ENCODE results near the gene TRDMT1. TPM values are rescaled to one million over a fixed set of nuclear protein-coding genes. Genes with fewer than 3 reads are reported as not detected.

Gene TRDMT1
- total and polyA plus RNA-seq, 2 experiments from 2014 or later, result 3.9 to 10.1 TPM

GRCh38 chr10:17234431-17234945, 33.0 kb upstream of the TRDMT1 start:
- no peak for DNase-seq (ENCODE audit: low read depth in 1 of 2, low spot score in 1 of 2)
- no peak overlapping the region for H3K4me3 ChIP-seq
- peaks cover 64% of the 10 kb centered on the region for H3K36me3 ChIP-seq
- H3K27ac ChIP-seq, result no peak overlapping the region
- no peaks in the 10 kb centered on the region for H3K27me3 ChIP-seq
- H3K4me1 ChIP-seq (ENCODE audit: low read depth), result peaks cover 4% of the 10 kb centered on the region
- H3K9me3 ChIP-seq (ENCODE audit: low read depth), result no peaks in the 10 kb centered on the region
- TF ChIP-seq CTCF (IDR thresholded peaks at IDR 0.05; ENCODE audit: low read depth, low read length), result no peak

GRCh38 chr10:17233286-17233991, 32.0 kb upstream of the TRDMT1 start:
- Histone ChIP-seq H3K4me1 (ENCODE audit: low read depth) (peaks cover 4% of the 10 kb centered on the region), H3K36me3 (peaks cover 64% of the 10 kb centered on the region), H3K27ac (no peak overlapping the region), H3K27me3 (no peaks in the 10 kb centered on the region), H3K9me3 (ENCODE audit: low read depth) (no peaks in the 10 kb centered on the region), H3K4me3 (no peak overlapping the region)
- peak in 1 of 2 donors; percentile 72 for DNase-seq (ENCODE audit: low read depth in 1 of 2, low spot score in 1 of 2)
- no peak for TF ChIP-seq CTCF (IDR thresholded peaks at IDR 0.05; ENCODE audit: low read depth, low read length)

GRCh38 chr10:17232276-17232960, 30.9 kb upstream of the TRDMT1 start:
- H3K9me3 ChIP-seq (ENCODE audit: low read depth), result no peaks in the 10 kb centered on the region
- H3K27ac ChIP-seq, result no peak overlapping the region
- peaks cover 55% of the 10 kb centered on the region for H3K36me3 ChIP-seq
- no peak for TF ChIP-seq CTCF (IDR thresholded peaks at IDR 0.05; ENCODE audit: low read depth, low read length)
- no peaks in the 10 kb centered on the region for H3K27me3 ChIP-seq
- no peak overlapping the region for H3K4me3 ChIP-seq
- H3K4me1 ChIP-seq (ENCODE audit: low read depth), result peaks cover 9% of the 10 kb centered on the region
- DNase-seq (ENCODE audit: low read depth in 1 of 2, low spot score in 1 of 2), result no peak

- H3K27me3 ChIP-seq, result no peaks in the 10 kb centered on the region
- DNase-seq (ENCODE audit: low read depth in 1 of 2, low spot score in 1 of 2), result no peak
- H3K27ac ChIP-seq, result no peak overlapping the region
- H3K4me3 ChIP-seq, result no peak overlapping the region
- no peak for TF ChIP-seq CTCF (IDR thresholded peaks at IDR 0.05; ENCODE audit: low read depth, low read length)
- H3K9me3 ChIP-seq (ENCODE audit: low read depth), result no peaks in the 10 kb centered on the region
- H3K4me1 ChIP-seq (ENCODE audit: low read depth), result peaks cover 10% of the 10 kb centered on the region
- peaks cover 49% of the 10 kb centered on the region for H3K36me3 ChIP-seq
Measured at GRCh38 chr10:17231788-17232187, 30.3 kb upstream of the TRDMT1 start.

GRCh38 chr10:17229967-17230682, 28.7 kb upstream of the TRDMT1 start:
- Histone ChIP-seq H3K4me3 (peak overlapping the region; percentile 62), H3K9me3 (ENCODE audit: low read depth) (no peaks in the 10 kb centered on the region), H3K27ac (peak overlapping the region; percentile 84), H3K4me1 (ENCODE audit: low read depth) (peaks cover 10% of the 10 kb centered on the region), H3K27me3 (no peaks in the 10 kb centered on the region), H3K36me3 (peaks cover 33% of the 10 kb centered on the region)
- no peak for TF ChIP-seq CTCF (IDR thresholded peaks at IDR 0.05; ENCODE audit: low read depth, low read length)
- peak; percentile 83 to 84 for DNase-seq (ENCODE audit: low read depth in 1 of 2, low spot score in 1 of 2)
